GM19240 (cell line): Measurements from ENCODE around the gene SCNN1B.

Source experiments
- DNase-seq: peaks from one replicate; pipeline ENCODE4 v3.0.0; 2011; ENCODE audit warnings: low spot score; ENCODE audit not compliant: insufficient read length

The SCNN1B gene

GRCh38 chr16:23319861-23320615 lies 17.9 kb downstream of the SCNN1B start:
- DNase-seq = no peak

- no peak for DNase-seq
Measured at GRCh38 chr16:23320693-23321092, 18.6 kb downstream of the SCNN1B start.

- DNase-seq = no peak
Measured at GRCh38 chr16:23321206-23321875, 19.2 kb downstream of the SCNN1B start.

GRCh38 chr16:23323224-23324030 lies 21.3 kb downstream of the SCNN1B start:
- DNase-seq = no peak

GRCh38 chr16:23324727-23325126 lies 22.6 kb downstream of the SCNN1B start:
- DNase-seq = no peak

GRCh38 chr16:23327836-23328235 lies 25.7 kb downstream of the SCNN1B start:
- no peak for DNase-seq

- no peak for DNase-seq
Measured at GRCh38 chr16:23330161-23330560, 28.1 kb downstream of the SCNN1B start.

GRCh38 chr16:23330583-23331249 lies 28.6 kb downstream of the SCNN1B start:
- no peak for DNase-seq

- no peak for DNase-seq
Measured at GRCh38 chr16:23333034-23333579, 31.0 kb downstream of the SCNN1B start.

- DNase-seq = no peak
Measured at GRCh38 chr16:23333831-23334456, 31.8 kb downstream of the SCNN1B start.

GRCh38 chr16:23334457-23334853 lies 32.4 kb downstream of the SCNN1B start:
- no peak for DNase-seq

GRCh38 chr16:23334950-23335349 lies 32.8 kb downstream of the SCNN1B start:
- no peak for DNase-seq

GRCh38 chr16:23337836-23338550 lies 35.9 kb downstream of the SCNN1B start:
- no peak for DNase-seq

- DNase-seq = no peak
Measured at GRCh38 chr16:23339787-23340186, 37.7 kb downstream of the SCNN1B start.

- no peak for DNase-seq
Measured at GRCh38 chr16:23342083-23342640, 40.1 kb downstream of the SCNN1B start.

GRCh38 chr16:23343643-23344612 lies 41.8 kb downstream of the SCNN1B start:
- DNase-seq = no peak

- DNase-seq = no peak
Measured at GRCh38 chr16:23345237-23345636, 43.1 kb downstream of the SCNN1B start.

- no peak for DNase-seq
Measured at GRCh38 chr16:23348579-23349469, 46.7 kb downstream of the SCNN1B start.
